Tongue (tissue), 2 donors: ENCODE data around the gene ACSS2. TPM values are rescaled to one million over a fixed set of nuclear protein-coding genes. Genes with fewer than 3 reads are reported as not detected.

ENCODE experiments used
- DNase-seq: peaks from one replicate; pipeline ENCODE4 v3.0.0-alpha.2; 2015
- total RNA-seq: library from RNA; depleted of rRNA; stranded (reverse); fragments of >200 nt; gene quantifications from one replicate; pipeline ENCODE4 v1.2.3, GENCODE V29; 2014

The ACSS2 gene
- total RNA-seq, 1 donor from 2014 or later, result 63.9 TPM

DNA sequence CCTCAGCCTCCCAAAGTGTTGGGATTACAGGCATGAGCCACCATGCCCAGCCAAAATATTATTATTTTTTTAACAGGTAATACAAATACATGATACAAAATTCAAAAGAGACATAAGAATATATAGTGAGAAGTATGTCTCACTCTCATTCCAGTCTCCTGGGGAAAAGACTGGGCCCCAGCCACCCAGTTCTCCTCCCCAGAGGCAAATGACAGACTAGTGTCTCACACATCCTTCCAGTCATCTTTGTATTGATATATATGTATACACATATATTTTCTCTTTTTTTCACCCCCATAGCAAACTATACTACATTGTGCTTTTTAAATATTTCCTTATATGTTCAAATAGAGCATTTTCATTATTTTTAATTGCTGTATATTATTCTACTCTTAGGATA lies 70.9 kb downstream of the ACSS2 start:
- no peak for DNase-seq

DNA sequence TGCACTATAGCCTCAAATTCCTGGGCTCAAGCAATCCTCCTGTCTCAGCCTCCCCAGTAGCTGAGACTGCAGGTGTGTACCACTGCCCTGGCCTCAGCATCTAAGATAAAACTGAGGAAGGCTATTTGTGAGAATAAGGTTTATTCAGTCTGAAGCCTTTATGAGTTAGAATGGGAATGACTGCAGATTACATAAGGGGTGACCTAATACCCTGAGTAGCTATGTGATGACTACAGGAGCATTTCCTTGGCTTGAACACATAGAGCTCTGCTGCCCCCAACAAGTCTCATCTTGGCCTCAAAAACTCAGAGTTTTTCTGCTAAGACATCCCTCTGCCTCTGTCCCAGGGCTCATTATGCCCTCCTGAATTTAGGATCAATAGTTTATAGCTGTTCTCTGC lies 71.6 kb downstream of the ACSS2 start:
- no peak for DNase-seq

DNA sequence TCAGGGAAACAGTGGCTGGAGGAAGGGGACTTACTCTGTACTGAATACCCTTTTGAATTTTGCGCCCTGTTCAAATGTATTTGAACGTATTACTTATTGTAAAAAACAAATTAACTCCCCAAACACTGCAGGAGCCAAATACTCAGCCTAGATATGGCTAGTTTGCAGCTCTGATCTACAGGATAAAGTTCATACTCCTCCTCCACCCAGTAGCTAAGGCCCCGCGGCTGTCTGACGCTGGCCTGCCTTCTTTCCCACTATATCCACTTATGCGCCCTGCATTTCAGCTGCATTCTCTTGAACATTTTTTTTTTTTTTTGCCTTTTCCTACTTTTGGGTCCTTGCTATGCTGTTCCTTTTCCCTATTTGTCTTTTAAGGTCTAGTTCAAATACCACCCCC lies 72.7 kb downstream of the ACSS2 start:
- DNase-seq, result no peak

DNA sequence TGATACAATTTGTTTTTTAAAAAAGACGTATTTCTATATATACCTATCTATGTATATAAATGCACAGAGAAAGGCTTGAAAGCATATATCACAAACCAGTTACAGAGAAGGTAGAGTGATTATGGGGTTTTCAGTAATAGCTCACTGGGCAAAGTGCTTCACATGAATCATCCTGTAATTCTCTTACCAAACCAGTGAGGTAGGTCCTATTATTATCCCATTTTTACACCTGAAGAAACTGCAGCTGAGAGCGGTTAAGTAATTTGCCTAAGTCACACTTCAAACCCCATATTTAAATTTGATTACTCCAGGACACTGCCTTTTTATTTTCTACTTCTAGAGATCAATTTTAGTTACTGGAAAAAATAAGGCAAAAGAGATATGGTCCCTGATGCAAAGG lies 74.8 kb downstream of the ACSS2 start:
- DNase-seq, result no peak

DNA sequence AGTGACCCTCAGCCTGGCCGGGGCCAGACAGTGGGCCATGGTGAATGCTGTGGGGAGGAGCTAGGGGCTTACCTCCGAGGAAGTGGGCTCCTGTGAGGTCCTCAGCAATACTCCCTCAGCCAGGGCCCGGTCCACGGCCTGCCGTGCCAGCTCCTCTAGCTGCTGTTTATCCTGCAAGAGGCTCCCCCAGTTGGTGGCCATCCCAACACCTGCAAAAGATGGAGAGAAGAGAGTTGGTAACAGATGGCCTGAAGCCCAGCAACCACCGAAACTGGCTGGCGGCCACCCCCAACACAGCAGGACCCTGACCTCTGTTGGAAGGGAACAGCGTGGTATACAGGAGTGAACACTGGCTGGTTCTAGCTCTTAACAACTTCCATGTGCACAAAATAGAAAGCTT lies 75.2 kb downstream of the ACSS2 start:
- DNase-seq, result no peak

DNA sequence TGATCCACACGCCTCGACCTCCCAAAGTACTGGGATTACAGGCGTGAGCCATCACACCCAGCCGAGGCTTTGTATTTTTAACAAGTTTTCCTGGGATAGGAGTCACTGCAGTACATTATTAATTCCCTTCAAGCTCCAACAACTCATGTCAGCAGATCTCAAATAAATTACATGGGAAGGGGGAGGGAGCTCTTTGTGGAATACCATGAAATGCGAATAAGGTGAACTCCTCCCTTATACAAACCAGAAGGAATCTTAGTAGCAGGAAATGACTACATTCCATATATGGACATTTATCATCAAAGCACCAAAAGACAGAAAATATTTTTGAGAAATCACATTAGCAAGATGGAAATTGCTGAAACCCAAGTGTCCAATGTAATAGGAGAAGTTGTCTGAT lies 76.3 kb downstream of the ACSS2 start:
- no peak for DNase-seq

DNA sequence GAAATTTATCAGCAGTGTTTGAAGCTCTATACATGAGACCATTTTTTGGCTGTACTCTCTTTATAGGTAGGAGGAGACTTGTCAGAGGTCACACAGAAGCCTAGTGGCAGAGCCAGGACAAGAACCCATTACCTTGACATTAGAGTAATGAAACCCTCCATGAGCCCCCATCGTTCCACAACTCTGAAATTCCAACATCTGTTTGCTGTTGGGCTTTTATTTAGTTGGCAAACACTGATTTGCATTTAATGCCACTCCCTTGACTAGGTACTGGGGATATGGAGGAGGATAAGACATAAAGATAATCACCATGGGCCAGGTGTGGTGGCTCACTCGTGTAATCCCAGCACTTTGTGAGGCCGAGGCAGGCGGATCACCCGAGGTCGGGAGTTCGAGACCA lies 77.5 kb downstream of the ACSS2 start:
- no peak for DNase-seq

DNA sequence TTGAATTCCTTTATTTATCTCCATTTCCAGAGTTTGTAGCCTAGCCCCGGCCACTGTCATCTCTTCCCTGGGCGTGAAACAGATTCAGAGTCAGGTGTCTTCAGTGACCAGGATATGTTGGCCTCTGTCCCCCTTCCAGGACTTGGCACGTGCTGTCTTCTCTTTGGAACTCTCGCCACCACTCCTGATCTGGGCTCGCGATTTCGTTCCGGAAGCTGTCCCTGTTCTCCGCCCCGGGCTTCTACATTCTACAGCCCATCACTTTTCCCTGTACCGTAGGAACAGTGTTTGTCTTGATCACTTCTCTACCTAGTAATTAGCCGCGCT lies 78.5 kb downstream of the ACSS2 start:
- peak; percentile 53 for DNase-seq

DNA sequence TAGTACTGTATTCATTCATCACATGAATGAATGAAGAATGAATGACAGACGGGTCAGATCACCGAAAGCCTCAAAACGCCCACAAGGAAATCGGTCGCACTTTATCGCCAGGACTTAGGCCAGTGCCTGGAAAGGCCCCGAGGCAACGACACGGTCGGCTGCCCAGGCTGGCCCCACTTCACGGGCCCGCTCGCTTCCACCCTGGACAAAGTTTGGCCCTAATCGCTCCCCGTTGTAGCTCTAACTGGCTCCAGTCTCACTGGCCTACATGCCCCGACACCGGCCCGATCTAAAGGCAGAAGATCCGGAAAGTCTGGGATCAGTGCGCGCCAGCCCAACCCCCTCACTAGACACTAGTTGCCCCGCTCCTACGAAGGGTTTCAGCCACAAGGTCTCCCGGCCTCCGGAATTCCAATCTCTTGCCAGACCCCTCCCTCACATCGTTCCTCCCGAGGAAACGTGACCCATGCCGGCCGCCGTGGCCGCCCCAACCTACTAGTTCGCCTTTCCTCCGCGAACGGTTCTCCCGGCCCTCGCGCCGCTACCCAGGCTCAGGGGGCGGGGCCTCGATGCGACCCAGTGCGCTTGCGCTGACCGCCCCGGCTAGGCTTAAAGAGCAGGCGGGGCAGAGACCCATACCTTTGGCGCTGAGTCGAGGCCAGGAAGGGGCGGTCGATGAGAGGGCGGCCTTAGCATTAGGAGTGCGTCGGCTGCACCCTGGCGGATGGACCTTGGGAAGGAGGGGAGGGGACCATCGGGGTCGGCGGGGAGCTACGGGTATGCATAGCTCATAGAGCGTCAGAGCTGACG lies 79.0 kb downstream of the ACSS2 start, which contains the start of the genes GSS and MYH7B:
Gene GSS (minus strand): TSS at position 576 of the 810 bp plus-strand sequence. CDS start 3,954 bp downstream, outside the sequence.
Gene MYH7B (plus strand): TSS at position 638 of the 810 bp plus-strand sequence. CDS start 22,138 bp downstream, outside the sequence.
- peak; percentile 99 for DNase-seq

DNA sequence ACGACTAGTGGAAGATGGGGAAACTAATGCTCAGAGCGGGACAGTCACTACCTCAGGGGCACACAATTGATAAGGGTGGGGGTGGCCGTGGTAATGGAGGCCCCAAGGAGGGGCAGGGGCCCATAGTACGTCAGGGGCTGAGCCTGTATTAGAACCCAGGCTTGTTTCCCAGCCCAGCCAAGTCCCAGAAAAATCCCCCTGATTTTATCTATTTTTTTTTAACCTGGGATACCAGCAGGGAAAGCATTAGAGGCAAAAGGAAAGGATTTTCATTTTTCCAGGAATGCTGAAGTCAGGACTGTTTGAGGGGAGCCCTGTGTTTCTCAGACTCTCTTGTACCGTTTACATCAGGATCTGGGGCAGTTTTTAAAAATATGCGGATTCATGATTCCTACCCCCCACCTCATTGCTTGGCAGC lies 79.6 kb downstream of the ACSS2 start:
- DNase-seq, result no peak

DNA sequence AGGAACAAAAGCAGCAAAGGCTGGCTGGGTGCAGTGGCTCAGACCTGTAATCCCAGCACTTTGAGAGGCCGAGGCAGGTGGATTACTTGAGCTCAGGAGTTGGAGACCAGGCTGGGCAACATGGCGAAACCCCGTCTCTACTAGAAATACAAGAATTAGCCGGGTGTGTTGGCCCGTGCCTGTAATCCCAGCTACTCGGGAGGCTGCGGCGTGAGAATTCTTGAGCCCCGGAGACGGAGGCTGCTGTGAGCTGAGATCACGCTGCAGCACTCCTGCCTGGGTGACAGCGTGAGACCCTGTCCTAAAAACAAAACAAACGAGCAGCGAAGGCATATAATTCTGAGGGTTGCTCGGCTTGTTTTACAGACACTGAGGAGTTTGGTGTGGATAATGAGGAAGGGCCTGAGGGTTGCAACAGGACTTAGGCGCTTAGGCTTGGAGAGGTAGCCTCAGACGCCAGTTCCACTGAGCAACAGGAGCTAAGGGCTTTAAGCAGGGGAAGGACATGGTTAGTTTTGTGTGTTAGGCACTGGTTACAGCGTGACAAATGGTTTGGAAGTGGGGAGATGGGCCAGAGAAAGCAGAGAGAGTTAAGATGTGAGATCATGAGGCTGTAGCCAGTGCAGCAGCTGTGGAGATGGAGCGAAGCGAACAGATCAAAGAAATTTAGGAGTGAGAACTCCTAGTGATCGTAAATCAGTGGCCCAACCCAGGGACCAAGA lies 80.5 kb downstream of the ACSS2 start:
- peak; percentile 77 for DNase-seq

DNA sequence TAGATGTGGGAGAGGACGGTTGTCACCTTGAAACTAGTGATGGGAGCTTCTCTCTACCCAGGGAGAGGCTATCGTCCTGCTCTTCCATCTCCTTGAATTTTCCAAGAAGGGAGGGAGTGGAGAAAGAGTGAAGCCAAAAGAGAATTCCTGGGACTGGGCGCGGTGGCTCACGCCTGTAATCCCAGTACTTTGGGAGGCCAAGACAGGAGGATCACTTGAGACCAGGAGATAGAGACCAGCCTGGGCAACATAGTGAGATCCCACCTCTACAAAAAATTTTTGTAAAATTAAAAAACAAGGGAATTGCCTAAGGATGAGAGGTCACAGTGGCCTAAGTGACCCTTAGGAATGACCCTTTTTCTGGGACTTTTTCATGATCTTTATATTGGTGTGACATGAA lies 88.1 kb downstream of the ACSS2 start:
- DNase-seq, result no peak

DNA sequence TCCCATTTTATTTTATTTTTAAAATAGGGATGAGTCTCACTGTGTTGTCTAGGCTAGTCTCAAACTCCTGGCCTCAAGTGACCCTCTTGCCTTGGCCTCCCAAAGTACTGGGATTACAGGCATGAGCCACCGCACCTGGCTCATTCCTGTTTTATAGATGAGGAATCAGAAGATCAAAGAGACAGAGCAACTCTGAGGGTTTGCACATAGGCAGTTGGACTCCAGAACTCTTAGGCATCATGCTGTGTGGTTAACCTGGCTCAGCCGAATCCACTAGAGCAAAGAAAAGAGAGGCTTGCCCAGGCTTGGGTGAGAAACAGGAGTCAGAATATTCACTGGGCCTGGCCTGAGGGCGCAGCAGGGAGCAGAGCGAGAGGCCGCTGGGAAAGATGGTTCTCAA lies 88.6 kb downstream of the ACSS2 start:
- DNase-seq, result no peak

DNA sequence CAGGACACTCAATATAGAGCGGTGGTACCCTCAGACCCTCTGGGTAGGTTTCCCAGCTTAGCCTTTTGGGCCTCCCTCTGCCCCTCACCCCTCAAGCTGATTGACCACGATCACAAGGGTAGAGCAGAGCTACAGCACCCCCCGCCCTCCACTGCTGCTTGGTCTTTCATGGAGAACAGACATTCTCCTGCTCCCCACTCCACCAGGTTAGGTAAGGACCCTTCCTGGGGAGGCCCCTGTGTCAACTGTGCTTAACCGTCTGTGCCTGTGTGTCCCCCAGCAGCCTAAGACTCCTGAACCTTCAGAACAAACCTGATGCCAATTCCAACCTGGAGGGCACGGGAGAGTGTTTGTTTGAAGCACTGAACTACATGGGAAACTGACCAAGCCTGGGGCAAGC lies 91.0 kb downstream of the ACSS2 start:
- no peak for DNase-seq

DNA sequence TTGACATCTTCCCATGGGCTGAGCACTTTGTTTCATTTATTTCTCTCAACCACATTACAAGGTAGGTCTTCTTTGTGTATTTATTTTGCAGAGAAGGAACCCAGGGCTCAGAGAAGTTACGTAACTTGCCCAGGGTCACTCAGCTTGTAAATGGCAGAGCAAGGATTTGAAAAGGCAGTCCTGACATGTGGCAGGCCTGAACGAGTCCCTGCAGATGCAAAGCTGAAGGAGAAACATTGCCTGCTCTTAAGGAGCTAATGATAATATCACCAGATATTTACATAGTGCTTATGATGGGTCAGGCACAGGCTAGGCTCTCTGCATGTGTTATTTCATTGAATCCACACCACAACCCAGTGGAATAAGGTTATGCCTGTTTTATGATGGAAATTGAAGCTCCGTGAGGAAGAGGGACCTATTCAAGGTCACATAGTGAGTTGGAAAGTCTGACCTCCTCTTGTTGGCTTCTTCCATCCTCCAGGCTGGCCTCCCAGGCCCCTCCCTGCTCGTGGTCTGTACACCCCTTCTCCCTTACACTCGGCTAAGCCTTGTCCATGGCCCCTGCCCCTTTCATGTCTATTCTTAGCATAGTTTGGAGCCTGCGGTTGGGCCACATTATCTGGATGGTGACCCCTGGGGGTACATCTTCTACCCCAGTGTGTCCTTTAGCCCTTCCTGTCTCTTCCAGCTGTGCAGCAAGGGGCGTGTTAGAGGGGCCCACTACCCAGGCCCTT lies 91.8 kb downstream of the ACSS2 start:
- DNase-seq, result no peak

DNA sequence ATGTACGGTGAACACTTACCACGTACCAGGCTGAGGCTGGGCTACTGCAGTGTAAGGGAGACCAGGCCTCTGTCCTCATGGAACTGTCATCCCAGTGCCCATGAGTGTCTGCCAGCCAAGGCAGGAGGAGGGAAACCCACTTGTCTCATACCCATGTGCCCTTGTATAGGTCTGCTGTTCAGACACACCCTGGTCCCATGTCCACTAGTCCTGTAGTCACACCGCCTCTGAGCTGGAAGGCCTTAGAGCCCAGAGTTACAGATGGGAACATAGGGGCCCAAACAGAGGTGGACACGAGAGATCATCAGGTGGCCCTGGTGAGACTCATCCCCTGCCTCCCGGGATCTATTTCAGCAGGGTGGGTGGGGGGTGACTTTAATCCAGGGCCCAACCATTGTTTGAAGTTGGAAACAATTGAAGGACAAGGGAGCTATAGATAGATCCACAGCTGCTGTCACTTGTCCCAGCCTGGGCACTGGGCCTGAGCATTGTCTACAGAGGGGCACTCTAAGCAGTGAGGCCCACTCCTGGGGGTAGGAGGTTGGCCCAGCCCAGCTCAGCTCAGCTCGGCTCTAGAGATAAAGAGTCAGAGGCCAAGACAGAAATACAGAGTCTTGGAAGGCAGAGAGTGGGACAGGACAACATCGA lies 93.9 kb downstream of the ACSS2 start:
- DNase-seq, result peak; percentile 58

DNA sequence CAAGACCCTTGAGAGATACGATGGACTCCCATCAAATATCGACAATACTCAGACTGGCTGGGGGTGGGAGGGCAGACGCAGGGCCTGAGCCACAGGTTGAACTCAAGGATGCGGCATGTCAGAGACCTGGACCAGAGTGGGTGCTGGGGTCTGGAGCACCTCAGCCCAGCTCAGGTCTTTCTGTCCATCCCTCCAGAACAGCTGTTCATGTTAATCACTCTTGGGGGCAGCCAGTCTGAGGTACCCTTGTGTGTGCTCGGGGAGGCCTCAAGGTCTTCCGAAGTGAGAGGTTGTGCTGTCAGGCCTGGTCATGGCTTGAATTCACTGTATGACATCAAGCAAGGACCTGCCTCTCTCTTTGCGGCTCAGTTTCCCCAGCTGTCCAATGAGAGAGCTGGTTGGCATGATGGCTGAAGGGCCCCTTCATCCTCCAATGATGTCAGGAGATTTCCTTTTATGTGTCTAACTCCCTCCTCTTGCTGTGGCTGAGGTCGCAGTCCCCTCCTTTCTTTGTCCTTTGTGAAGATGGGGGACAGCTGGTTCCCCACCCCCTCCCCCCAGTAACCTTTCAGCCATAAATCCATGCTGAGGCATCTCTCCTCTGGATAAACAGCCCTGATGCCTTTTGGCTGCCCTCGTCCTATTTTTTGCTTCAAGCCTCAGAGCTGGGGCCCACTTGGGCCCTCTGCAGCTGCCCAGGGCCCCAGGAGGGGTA lies 94.6 kb downstream of the ACSS2 start:
- DNase-seq, result no peak

DNA sequence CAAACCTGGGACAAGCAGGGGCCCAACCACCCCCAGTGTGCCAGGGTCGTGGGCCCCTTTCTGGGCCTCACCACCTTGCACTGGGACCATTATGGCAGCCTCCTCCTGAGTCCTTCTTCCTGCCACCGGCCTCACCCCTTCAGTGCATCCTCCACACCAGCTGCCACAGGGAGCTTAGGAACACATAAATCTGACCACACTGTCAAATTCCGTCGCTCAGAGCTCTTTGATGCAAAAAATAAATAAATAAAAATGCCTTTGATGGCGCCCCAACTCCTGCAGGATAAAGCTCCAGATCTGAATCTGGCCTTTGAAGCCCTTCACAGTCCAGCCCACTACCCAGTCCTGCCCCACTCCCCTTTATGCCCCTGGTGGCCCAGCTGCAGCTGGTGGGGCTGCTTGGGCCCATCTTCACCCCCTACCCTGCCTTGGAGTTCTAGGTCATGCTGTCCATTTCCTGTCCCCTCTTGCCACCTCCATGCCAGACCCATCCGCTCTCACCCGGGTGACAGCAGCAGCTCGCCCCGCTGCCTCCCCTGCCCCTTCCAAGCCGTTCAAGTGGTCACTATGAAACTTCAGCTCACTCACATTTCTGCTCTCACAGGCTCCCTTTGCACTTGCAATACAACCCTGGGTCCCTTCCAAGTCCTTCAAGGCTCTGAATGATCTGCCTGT lies 95.3 kb downstream of the ACSS2 start:
- DNase-seq, result no peak

DNA sequence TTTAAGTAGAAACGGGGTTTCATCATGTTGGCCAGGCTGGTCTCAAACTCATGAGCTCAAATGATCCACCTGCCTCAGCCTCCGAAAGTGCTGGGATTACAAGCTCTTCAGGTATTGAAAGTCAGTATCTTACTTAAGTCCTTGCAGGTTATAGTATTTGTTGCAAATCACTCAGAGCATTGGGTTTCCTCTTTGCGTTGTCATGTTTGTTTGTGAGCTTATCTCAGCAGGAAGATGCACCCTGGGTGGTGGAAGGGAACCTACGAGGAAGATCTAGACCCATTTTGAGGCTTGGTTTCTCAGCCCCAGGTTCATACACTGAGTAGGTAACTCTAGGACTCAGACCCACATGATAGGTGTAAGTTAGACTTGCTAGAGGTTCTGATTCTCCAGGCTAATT lies 97.8 kb downstream of the ACSS2 start:
- DNase-seq, result no peak

DNA sequence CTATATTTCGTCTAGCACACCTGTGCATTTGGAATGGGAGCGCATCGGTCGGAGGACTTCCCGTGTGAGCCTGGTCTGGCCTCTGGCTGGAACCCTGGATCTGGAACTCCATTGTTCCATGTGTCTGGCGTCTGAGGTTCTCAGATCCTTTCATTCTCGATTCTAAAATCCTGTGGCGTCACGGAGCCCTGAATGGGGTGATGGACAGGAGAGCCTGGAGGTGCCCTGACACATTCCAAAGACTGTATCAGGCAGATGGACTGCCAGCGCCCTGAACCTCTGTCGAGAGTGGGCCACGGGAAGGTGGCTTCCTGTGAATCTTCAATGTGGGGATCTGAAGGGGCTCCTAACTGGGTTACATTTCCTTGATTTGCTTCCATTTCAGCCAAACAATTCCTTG lies 99.9 kb downstream of the ACSS2 start:
- no peak for DNase-seq
